DMS114 treated with DMSO at 0.1 percent for 48 hours (cell line): ENCODE results near the gene QPCT.
"Not testable (repeated sequence)": the region's sequence is repeated elsewhere in the genome, so short reads cannot be mapped to it uniquely, and the experiment has no call there.

Source experiments
- DNase-seq: peaks from one replicate; lab custom pipeline; 2025; ENCODE audit not compliant: unreplicated experiment; lab: John Stamatoyannopoulos, UW

Gene QPCT

DNA sequence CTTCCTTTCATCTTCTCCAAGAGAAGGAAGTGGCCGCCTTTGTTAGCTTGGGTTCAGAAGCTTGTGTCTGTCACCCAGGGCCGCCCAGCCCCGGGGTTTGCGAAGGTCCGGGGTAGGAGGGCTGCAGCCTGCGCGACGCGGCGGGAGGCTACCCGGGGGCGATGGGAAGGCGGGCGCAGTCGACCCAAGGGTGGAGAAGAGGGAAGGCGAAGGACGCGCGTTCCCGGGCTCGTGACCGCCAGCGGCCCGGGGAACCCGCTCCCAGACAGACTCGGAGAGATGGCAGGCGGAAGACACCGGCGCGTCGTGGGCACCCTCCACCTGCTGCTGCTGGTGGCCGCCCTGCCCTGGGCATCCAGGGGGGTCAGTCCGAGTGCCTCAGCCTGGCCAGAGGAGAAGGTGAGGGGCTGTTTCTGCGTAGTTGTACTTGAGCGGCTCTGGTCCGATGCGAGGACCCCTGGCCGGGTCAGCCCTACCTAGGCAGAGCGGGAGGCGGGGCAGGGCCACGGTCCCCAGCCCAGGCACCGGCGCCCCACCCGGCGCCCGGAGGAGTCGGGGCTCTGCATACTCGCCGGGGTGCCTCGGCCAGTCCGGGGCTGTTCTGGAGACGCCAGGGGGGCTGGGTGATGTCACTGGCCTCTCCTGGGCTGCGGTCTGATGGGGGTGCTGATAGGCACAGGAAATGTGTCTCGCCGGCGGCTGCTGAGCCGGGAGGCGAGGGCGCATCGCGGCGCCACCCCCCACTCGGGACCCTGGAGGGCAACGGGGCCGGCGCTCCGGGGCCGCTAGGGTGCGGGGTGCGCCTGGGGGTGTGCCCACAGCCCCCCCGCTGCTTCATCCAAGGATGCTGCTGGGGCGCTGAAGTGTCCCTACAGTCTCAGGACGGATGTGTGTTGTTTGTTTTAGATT lies at the start of gene QPCT:
TSS of gene QPCT (plus strand) at position 178 of the 909 bp plus-strand sequence. CDS start at position 280, 102 bp downstream.
- DNase-seq = no peak

GRCh38 chr2:37294858-37295257 lies 49.6 kb upstream of the QPCT start:
- DNase-seq = not testable (repeated sequence)

DNA sequence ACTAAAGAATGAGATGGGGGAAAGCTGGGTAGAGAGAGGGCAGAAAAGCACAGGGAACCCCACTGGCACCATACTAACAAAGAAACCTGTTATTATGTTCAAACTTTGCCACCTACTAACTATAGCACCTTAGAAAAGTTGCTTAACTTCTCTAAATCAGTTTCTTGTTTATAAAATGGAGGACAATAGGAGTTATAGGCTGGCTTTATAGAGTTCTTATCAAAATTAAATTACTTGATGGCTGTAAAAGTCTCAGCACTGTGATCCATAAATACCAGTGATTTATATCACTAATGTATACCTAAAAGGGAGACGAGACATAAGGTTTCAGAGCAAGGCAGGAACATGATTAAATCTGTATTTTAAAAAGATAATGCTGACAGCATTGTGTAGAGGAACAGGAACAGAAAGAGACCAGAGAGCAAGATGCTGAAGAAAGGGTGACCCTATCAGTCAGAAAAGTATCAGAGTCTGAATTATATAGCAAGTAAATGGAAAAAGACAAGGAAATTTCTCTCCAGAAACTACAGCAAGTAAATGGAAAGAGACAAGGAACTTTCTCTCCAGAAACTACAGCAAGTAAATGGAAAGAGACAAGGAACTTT lies 48.9 kb upstream of the QPCT start:
- DNase-seq = no peak

DNA sequence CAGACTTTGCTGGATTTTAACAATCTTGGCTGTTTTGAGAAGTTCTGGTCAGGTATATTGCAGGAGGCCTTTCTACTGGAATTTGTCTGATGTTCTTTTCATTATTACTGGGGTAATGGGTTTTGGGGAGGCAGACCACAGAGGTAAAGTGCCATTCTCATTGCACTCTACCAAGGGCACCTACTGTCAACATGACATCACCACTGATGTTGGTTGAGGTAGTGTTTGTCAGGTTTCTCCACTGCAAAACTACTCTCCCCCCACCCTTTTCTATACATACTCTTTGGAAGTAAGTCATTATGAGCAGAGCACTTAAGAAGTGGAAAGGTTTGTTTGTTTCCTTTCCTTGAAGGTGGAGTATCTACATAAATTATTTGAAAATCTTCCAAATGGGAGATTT lies 46.8 kb upstream of the QPCT start:
- DNase-seq = no peak

DNA sequence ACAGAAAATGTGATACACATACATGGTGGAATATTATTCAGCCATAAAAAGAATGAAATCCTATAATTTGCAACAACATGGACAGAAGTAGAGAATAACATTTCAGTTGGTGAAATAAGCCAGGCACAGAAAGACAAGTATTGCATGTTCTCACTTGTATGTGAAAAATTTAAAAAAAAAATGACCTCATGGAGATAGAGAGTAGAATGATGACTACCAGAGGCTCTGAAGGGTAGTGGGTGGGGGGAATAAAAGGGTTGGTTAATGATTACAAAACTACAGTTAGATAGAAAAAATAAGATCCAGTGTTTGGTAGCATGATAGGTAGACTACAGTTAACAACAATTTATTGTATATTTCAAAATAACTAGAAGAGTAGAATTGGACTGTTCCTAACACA lies 44.3 kb upstream of the QPCT start:
- DNase-seq = no peak

- DNase-seq = no peak
Observed at GRCh38 chr2:37300578-37300977, 43.9 kb upstream of the QPCT start.

DNA sequence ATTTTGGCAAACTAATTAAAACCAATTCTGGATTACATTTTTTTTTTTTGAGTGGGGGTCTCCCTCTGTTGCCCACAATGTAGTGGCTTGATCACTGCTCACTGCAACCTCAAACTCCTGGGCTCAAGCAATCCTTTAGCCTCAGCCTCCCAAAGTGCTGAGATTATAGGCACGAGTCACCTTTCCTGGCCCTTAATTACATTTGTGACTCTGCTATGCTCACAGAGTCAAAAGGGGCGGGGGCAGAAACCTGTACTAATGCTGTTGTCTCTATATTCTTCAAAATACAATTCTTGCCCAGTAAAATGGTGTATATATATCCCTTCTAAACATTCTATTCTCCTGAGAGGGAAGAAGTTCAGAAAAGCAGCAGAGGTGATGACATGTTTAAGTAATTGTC lies 43.0 kb upstream of the QPCT start:
- no peak for DNase-seq

GRCh38 chr2:37302701-37303252 lies 41.7 kb upstream of the QPCT start:
- DNase-seq = no peak

DNA sequence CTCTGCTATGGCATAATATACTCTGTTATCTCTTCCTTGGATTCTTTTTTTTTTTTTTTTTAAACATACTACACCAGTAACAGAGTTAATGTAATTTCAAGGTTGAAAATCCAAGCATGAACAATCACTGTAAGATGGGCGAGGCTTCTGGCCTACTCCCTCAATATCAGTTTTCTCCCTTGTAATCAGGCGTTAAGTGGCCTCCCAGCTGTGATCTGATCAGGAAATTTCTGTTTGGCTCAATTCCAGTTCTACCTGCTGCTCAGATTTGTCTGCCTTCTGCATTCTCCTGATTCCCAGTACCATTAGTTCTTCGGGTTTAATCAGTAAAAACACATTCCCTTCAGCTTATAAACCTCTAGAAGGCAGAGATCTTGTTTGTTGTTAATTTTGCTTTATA lies 38.4 kb upstream of the QPCT start:
- no peak for DNase-seq

DNA sequence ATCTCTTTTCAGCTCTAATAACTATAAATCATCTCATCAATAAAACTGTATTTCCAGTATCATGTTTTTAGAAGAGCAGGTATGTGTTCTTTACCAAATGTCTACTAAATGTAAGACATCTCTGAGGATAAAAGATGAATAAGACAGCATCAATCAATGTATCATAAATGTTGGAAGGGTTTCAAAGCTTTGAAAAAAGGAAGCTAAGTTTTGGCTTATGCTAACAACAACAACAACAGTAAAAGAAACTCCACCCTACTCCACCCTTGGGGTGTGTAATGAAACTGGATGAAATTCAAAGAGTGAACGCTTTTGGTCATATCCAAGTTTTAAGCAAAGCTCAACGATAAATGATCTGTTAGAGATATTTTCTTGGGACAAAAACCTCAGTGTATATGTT lies 36.9 kb upstream of the QPCT start:
- DNase-seq = no peak

- DNase-seq = no peak
Observed at GRCh38 chr2:37315364-37315763, 29.1 kb upstream of the QPCT start.

GRCh38 chr2:37316181-37316580 lies 28.2 kb upstream of the QPCT start:
- no peak for DNase-seq

- DNase-seq = no peak
Observed at GRCh38 chr2:37317746-37318145, 26.7 kb upstream of the QPCT start.

DNA sequence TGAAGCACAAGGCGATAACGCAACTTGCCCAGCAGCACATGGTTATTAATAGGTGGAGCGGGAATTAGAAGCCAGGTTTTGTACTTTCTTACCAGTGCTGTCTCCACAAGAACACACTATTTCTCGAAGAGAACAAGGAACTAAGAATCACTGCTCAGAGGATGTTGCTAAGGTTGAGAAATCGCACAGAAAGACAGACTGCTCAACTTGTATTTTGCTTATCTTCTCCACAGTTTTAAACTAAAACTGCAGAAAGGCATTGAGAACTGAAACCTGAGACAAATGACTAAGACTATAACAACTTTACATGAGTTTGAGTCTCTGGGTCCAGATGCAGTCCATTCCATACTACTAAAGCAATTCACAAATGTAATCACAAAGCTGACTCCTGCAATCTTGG lies 26.0 kb upstream of the QPCT start:
- no peak for DNase-seq

DNA sequence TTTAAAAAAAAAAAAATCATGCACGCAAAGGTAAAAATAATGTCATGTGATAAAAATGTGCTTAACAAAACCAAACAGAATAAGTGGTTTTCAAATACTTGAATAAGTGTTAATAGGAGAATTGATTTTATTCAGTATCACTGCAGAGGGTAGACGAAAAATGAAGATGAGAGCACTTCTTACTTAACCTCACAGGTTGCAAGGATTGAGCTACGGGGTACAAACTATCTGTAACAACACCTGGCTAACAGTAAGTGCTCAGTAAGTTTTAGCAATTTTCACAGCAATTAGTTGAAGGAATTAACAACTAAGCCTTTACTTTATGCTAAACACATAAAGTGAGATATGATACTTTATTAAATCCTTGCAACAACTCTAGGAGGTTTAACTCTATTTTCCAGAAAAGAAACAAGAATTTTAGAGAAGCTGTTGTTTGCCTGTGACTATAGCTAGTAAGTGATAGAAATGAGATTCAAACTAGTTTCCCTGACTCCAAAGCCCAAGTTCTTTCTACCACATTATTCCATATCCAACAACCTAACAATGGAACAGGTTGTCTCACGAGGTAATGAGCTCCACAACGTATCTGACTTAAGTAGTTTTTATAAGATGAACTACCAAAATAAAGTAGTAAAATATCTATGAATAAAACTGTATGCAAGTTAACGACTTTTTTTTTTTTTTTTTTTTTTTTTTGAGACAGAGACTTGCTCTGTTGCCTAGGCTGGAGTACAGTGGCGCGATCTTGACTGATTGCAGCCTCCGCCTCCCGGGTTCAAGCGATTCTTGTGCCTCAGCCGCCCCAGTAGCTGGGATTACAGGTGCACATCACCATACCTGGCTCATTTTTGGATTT lies 24.4 kb upstream of the QPCT start:
- DNase-seq = no peak

DNA sequence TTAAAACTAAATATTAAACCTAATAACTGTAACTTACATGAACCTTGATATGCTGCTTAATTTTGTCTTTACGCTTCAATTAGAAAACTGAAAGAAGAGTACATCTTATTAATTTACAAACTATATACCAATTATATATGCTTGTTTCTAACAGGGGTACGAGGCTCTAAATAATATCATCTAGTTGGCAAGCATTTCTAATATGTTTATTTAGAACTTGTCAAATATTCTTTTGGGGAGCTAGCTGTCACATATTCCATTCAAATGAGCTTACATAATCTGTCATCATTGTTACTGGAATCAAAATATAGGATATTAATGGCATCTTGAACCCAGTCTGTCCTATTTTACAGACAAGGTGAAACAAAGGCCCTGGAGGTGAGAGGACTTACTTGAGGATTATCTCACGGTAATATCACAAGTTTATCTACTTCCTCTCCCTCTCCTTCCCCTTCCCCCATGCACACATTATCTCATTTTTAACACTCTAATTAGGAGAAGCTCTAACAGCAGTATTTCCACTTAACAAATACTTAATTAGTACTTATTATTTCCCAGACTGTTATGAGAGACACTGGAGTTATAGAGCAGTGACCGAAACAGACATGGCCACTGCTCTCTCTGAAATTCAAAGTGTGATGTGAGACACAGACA lies 23.3 kb upstream of the QPCT start:
- DNase-seq = no peak

GRCh38 chr2:37322368-37322767 lies 22.1 kb upstream of the QPCT start:
- DNase-seq = no peak

DNA sequence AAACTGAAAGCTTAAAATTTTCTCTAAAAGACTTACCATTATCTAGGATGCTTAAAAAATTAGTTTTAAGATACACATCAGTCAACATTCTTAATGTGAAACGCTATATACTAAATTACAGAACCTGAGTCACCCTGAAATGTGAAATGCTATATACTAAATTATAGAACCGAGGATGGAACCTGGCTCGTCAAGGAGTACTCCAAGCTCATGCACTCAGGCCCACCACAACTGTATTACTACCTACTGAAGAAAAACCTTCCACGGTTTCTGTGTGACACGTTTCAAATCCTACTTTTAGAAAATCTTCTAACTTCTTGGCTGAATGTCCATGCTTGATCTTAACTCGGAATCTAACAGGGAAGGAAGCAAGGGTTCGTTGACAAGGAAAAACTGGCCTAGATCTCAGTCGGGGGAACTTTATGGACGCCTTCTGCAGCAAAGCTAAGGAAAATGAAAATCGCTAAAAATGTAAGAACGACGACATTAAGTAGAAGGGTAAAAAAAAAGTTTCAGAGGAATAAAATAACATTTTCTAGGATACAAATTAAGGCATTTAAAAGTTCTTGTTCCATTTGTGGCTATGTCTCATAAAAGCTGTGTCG lies 21.2 kb upstream of the QPCT start:
- no peak for DNase-seq

GRCh38 chr2:37323781-37324535 lies 20.5 kb upstream of the QPCT start:
- DNase-seq = peak; percentile 23

- DNase-seq = no peak
Observed at GRCh38 chr2:37324536-37324785, 20.0 kb upstream of the QPCT start.
